Measurements from ENCODE around the gene SCNN1G. TPM values are rescaled to one million over a fixed set of nuclear protein-coding genes. Genes with fewer than 3 reads are reported as not detected.
A peak's percentile ranks its signal among the peaks of the same experiment; 100 is the strongest.

Gene SCNN1G
- total and polyA plus RNA-seq, 2 donors (not counting 3 experiments of a cell fraction or from before 2014, with no cell fraction given), result not detected

- Histone ChIP-seq H3K27ac (ENCODE audit: insufficient read depth, low read depth, low read length) (no peak overlapping the region), H3K36me3 (ENCODE audit: control insufficient read depth in 2 of 2, extremely low read depth in 1 of 2, insufficient read depth in 2 of 2, low read length in 2 of 2) (no peaks in the 10 kb centered on the region), H3K79me2 (ENCODE audit: control insufficient read depth, insufficient read depth, low read length) (no peaks in the 10 kb centered on the region), H3K4me1 (ENCODE audit: control insufficient read depth, extremely low read depth, insufficient read depth, low read length) (no peaks in the 10 kb centered on the region), H3K4me3 (replicated peaks in 1 of 3; ENCODE audit: insufficient read depth in 1 of 3, low read depth in 1 of 3, low read length in 3 of 3) (no peak overlapping the region), H3K4me2 (ENCODE audit: insufficient read depth, low read length) (no peak overlapping the region), H3K9ac (replicated peaks; ENCODE audit: extremely low read depth, insufficient read depth, low read length) (no peak overlapping the region), H3K9me3 (replicated peaks; ENCODE audit: control insufficient read depth, insufficient read depth, low read length) (no peaks in the 10 kb centered on the region), H3K9me1 (replicated peaks; ENCODE audit: control insufficient read depth, extremely low read depth, insufficient read depth, low read length) (no peaks in the 10 kb centered on the region), H2AFZ (ENCODE audit: low read depth, low read length) (no peak overlapping the region), H4K20me1 (replicated peaks; ENCODE audit: control insufficient read depth, extremely low read depth, insufficient read depth, low read length) (no peaks in the 10 kb centered on the region), H3K27me3 (ENCODE audit: control insufficient read depth in 2 of 2, insufficient read depth in 2 of 2, low read length in 2 of 2) (peaks cover 2 to 6% of the 10 kb centered on the region in 2 experiments)
- POLR2A ChIA-PET, result no interaction called here
- intact Hi-C loops (cut with micrococcal nuclease) (no loop called here), dilution Hi-C loops (cut with MboI; ENCODE audit: extremely low pct_ligation_motif_present, low sequenced_read_pairs) (no loop called here)
- CTCF ChIA-PET, result interaction anchor here (0.6 to 1.5 kb wide), 3 partner anchors 22 to 83 kb away, joined by 3 to 6 read pairs (median 3); no protein-coding TSS in a partner anchor
- DNase-seq (ENCODE audit: low read depth, low spot score) (no peak), FAIRE-seq (peak; percentile 87)
- no TSS peak for BruUV-seq (replicated peaks)
- TF ChIP-seq POLR2AphosphoS5 (IDR thresholded peaks at IDR 0.05; ENCODE audit: insufficient read depth, low read depth, low read length), result no peak
- TF ChIP-seq POLR2A (IDR thresholded peaks at IDR 0.05; ENCODE audit: low read depth, low read length), result no peak
- TF ChIP-seq CTCF (IDR thresholded peaks at IDR 0.05; ENCODE audit: extremely low read depth in 1 of 2, insufficient read depth in 1 of 2, low read depth in 1 of 2, low read length in 2 of 2), result peak; percentile 34 to 44
Measured at GRCh38 chr16:23155445-23156049, 27.0 kb upstream of the SCNN1G start.

- FAIRE-seq (no peak), DNase-seq (ENCODE audit: low read depth, low spot score) (no peak)
- Histone ChIP-seq H4K20me1 (replicated peaks; ENCODE audit: control insufficient read depth, extremely low read depth, insufficient read depth, low read length) (no peaks in the 10 kb centered on the region), H3K36me3 (ENCODE audit: control insufficient read depth in 2 of 2, extremely low read depth in 1 of 2, insufficient read depth in 2 of 2, low read length in 2 of 2) (no peaks in the 10 kb centered on the region), H3K4me3 (replicated peaks in 1 of 3; ENCODE audit: insufficient read depth in 1 of 3, low read depth in 1 of 3, low read length in 3 of 3) (no peak overlapping the region), H3K4me2 (ENCODE audit: insufficient read depth, low read length) (no peak overlapping the region), H3K9me3 (replicated peaks; ENCODE audit: control insufficient read depth, insufficient read depth, low read length) (no peaks in the 10 kb centered on the region), H3K9me1 (replicated peaks; ENCODE audit: control insufficient read depth, extremely low read depth, insufficient read depth, low read length) (no peaks in the 10 kb centered on the region), H3K4me1 (ENCODE audit: control insufficient read depth, extremely low read depth, insufficient read depth, low read length) (no peaks in the 10 kb centered on the region), H2AFZ (ENCODE audit: low read depth, low read length) (no peak overlapping the region), H3K27ac (ENCODE audit: insufficient read depth, low read depth, low read length) (no peak overlapping the region), H3K27me3 (ENCODE audit: control insufficient read depth in 2 of 2, insufficient read depth in 2 of 2, low read length in 2 of 2) (peaks cover 2 to 8% of the 10 kb centered on the region in 2 experiments), H3K79me2 (ENCODE audit: control insufficient read depth, insufficient read depth, low read length) (no peaks in the 10 kb centered on the region), H3K9ac (replicated peaks; ENCODE audit: extremely low read depth, insufficient read depth, low read length) (no peak overlapping the region)
- ChIA-PET POLR2A (no interaction called here), CTCF (interaction anchor here (1.5 kb wide), 1 partner anchor 21 kb away, joined by 3 read pairs; no protein-coding TSS in a partner anchor)
- TF ChIP-seq GATA2 (IDR thresholded peaks at IDR 0.05; ENCODE audit: insufficient read depth, insufficient read length, low read depth, low read length), result no peak
- TF ChIP-seq MAX (IDR thresholded peaks at IDR 0.05; ENCODE audit: insufficient read depth, insufficient read length), result no peak
- TF ChIP-seq POLR2AphosphoS5 (IDR thresholded peaks at IDR 0.05; ENCODE audit: insufficient read depth, low read depth, low read length), result no peak
- no peak for TF ChIP-seq POLR2A (IDR thresholded peaks at IDR 0.05; ENCODE audit: low read depth, low read length)
- no peak for TF ChIP-seq FOS (IDR thresholded peaks at IDR 0.05; ENCODE audit: borderline replicate concordance, insufficient read depth, low read length)
- TF ChIP-seq MYC (IDR thresholded peaks at IDR 0.05; ENCODE audit: low read depth, low read length), result no peak
- no TSS peak for BruUV-seq (replicated peaks)
- intact Hi-C loops (cut with micrococcal nuclease), result no loop called here
- dilution Hi-C loops (cut with MboI; ENCODE audit: extremely low pct_ligation_motif_present, low sequenced_read_pairs), result no loop called here
Measured at GRCh38 chr16:23156110-23156509, 26.4 kb upstream of the SCNN1G start.
